Measurements from ENCODE around the gene CRHR2. TPM values are rescaled to one million over a fixed set of nuclear protein-coding genes. Genes with fewer than 3 reads are reported as not detected.

The CRHR2 gene
- total and polyA plus RNA-seq, 12 donors, result under 0.01 to 0.03 TPM; not detected in 10

- H3K4me1 ChIP-seq (replicated peaks in 1 of 2), result no peaks in the 10 kb centered on the region
- H3K9me3 ChIP-seq (replicated peaks in 1 of 3), result no peaks in the 10 kb centered on the region
- intact Hi-C loops (cut with DNase I), result loop anchor here in 1 of 2 donors (2.0 kb wide), 1 partner anchor 56 kb away; no protein-coding TSS in a partner anchor
- no peak overlapping the region for H3K27ac ChIP-seq
- TF ChIP-seq, protein P1, sequence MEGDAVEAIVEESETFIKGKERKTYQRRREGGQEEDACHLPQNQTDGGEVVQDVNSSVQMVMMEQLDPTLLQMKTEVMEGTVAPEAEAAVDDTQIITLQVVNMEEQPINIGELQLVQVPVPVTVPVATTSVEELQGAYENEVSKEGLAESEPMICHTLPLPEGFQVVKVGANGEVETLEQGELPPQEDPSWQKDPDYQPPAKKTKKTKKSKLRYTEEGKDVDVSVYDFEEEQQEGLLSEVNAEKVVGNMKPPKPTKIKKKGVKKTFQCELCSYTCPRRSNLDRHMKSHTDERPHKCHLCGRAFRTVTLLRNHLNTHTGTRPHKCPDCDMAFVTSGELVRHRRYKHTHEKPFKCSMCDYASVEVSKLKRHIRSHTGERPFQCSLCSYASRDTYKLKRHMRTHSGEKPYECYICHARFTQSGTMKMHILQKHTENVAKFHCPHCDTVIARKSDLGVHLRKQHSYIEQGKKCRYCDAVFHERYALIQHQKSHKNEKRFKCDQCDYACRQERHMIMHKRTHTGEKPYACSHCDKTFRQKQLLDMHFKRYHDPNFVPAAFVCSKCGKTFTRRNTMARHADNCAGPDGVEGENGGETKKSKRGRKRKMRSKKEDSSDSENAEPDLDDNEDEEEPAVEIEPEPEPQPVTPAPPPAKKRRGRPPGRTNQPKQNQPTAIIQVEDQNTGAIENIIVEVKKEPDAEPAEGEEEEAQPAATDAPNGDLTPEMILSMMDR (IDR thresholded peaks at IDR 0.05), result no peak
- no peak for TF ChIP-seq POLR2A (IDR thresholded peaks at IDR 0.05)
- WGBS, 4 donors, result 50 to 89% (median 75%) methylated on average over 1 to 3 of the region's 3 CpGs
- no peaks in the 10 kb centered on the region for H3K36me3 ChIP-seq (replicated peaks in 1 of 2)
- no peak for DNase-seq
- no peak overlapping the region for H3K4me3 ChIP-seq
- no peaks in the 10 kb centered on the region for H3K27me3 ChIP-seq
Measured at GRCh38 chr7:30658479-30659074, 23.7 kb downstream of the CRHR2 start.

GRCh38 chr7:30657131-30657530, 25.1 kb downstream of the CRHR2 start:
- no peaks in the 10 kb centered on the region for H3K4me1 ChIP-seq (replicated peaks in 1 of 2)
- H3K36me3 ChIP-seq (replicated peaks in 1 of 2), result no peaks in the 10 kb centered on the region
- no peak overlapping the region for H3K4me3 ChIP-seq
- intact Hi-C loops (cut with DNase I), result no loop called here
- no peaks in the 10 kb centered on the region for H3K27me3 ChIP-seq
- 82 to 96% (median 94%) methylated on average over 2 of the region's 2 CpGs for whole genome bisulfite sequencing, 4 donors
- no peaks in the 10 kb centered on the region for H3K9me3 ChIP-seq (replicated peaks in 1 of 3)
- no peak for DNase-seq
- no peak for TF ChIP-seq POLR2A (IDR thresholded peaks at IDR 0.05)
- H3K27ac ChIP-seq, result no peak overlapping the region

- intact Hi-C loops (cut with DNase I), result no loop called here
- H3K4me3 ChIP-seq, result no peak overlapping the region
- no peak overlapping the region for H3K27ac ChIP-seq
- DNase-seq, result no peak
- no peaks in the 10 kb centered on the region for H3K4me1 ChIP-seq (replicated peaks in 1 of 2)
- H3K9me3 ChIP-seq (replicated peaks in 1 of 3), result no peaks in the 10 kb centered on the region
- no peaks in the 10 kb centered on the region for H3K27me3 ChIP-seq
- TF ChIP-seq, protein P1 (IDR thresholded peaks at IDR 0.05), result no peak
- TF ChIP-seq POLR2A (IDR thresholded peaks at IDR 0.05), result no peak
- no peaks in the 10 kb centered on the region for H3K36me3 ChIP-seq (replicated peaks in 1 of 2)
- 81 to 87% (median 83%) methylated on average over 18 to 21 of the region's 21 CpGs for WGBS, 4 donors
Measured at GRCh38 chr7:30656006-30656957, 26.0 kb downstream of the CRHR2 start.

GRCh38 chr7:30655096-30655970, 26.9 kb downstream of the CRHR2 start:
- intact Hi-C loops (cut with DNase I), result no loop called here
- H3K27ac ChIP-seq, result no peak overlapping the region
- H3K27me3 ChIP-seq, result no peaks in the 10 kb centered on the region
- H3K36me3 ChIP-seq (replicated peaks in 1 of 2), result no peaks in the 10 kb centered on the region
- WGBS, 4 donors, result 82 to 92% (median 91%) methylated on average over 17 to 22 of the region's 22 CpGs
- no peak overlapping the region for H3K4me3 ChIP-seq
- H3K4me1 ChIP-seq (replicated peaks in 1 of 2), result no peaks in the 10 kb centered on the region
- TF ChIP-seq, protein P1 (IDR thresholded peaks at IDR 0.05), result no peak
- TF ChIP-seq POLR2A (IDR thresholded peaks at IDR 0.05), result no peak
- H3K9me3 ChIP-seq (replicated peaks in 1 of 3), result no peaks in the 10 kb centered on the region
- DNase-seq, result peak in 1 of 7 donors; percentile 7
